ENCODE data around the gene RPS6KA6. TPM values are rescaled to one million over a fixed set of nuclear protein-coding genes. Genes with fewer than 3 reads are reported as not detected.
"Not testable (repeated sequence)": the region's sequence is repeated elsewhere in the genome, so short reads cannot be mapped to it uniquely, and the experiment has no call there.

The RPS6KA6 gene
- total and polyA plus RNA-seq, 5 donors: 1.4 to 3.6 (median 2.7) TPM

DNA sequence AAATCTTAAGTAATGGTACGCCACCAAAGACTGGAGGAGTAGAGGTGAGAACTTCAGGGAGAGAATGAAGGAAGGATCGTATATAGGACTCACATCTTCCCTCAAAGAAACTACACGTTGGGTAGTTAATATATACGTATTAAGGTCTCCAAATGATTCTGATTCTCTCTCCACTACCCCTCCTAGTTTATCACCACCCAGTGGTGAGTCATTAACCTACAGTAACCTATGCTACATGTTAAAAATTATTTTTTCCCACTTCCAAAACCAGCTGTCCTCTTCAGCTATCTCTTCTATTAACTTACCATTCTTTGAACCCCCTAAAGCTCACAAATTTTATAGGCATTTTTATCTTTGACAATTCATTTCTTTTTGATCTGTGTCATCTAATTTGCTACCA lies 69.7 kb downstream of the RPS6KA6 start:
- Histone ChIP-seq H3K27me3 (ENCODE audit: control insufficient read depth, insufficient read depth) (no peaks in the 10 kb centered on the region), H3K4me1 (ENCODE audit: control insufficient read depth, insufficient read depth, low read length) (no peaks in the 10 kb centered on the region), H3K27ac (ENCODE audit: low read length) (no peak overlapping the region), H3K9me3 (ENCODE audit: control insufficient read depth, low read length) (no peaks in the 10 kb centered on the region), H3K4me3 (ENCODE audit: low read length) (no peak overlapping the region)
- intact Hi-C loops (cut with DNase I): no loop called here
- no peak for ATAC-seq
- 91% methylated on average over 4 of the region's 4 CpGs for WGBS
- DNase-seq: no peak

DNA sequence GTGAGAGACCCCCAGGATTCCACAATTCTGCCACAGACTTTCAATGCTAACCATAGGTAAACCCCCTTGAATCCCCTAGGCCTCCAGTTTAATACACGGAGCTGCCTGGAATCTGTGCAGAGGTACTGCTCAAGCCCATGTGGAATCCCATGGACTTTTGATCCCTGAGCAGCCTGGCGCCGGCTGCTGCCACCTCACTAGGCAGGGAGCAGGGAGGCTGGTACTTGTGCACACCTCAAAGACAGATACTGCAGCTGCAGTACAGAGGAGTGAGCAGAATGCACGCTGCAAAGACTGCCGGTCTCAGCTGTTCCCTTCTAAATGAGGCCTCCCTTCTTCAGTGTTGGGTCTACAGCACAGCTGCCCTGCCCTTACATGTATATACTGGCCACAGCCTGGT lies 79.4 kb downstream of the RPS6KA6 start:
- DNase-seq (peak in 1 of 3 donors; percentile 16), ATAC-seq (no peak)
- Histone ChIP-seq H3K27ac (ENCODE audit: low read length) (no peak overlapping the region), H3K4me1 (ENCODE audit: control insufficient read depth, insufficient read depth, low read length) (no peaks in the 10 kb centered on the region), H3K27me3 (ENCODE audit: control insufficient read depth, insufficient read depth) (no peaks in the 10 kb centered on the region), H3K4me3 (ENCODE audit: low read length) (no peak overlapping the region), H3K9me3 (ENCODE audit: control insufficient read depth, low read length) (no peaks in the 10 kb centered on the region)
- intact Hi-C loops (cut with DNase I): no loop called here
- WGBS: 95% methylated on average over 5 of the region's 5 CpGs

DNA sequence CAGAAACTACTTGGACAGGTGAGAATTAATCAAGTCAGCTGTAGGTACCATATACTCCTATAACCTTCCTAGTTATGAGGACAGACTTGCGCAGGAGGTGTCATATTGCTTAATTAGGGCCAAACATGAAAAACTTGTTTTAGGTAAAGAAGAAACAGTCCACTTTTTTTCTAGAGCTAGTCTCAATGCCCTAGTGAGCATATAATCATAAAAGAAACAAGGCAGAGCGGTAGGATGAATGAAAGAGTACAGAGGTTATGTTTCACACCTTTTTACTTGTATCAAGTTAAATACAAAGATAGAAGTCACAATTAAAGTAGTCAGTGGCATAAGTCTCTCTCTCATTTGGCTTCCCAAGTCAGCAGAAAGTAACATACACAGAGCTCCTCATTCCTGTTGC lies 88.9 kb downstream of the RPS6KA6 start:
- H3K4me1 ChIP-seq (ENCODE audit: control insufficient read depth, insufficient read depth, low read length): no peaks in the 10 kb centered on the region
- no peaks in the 10 kb centered on the region for H3K27me3 ChIP-seq (ENCODE audit: control insufficient read depth, insufficient read depth)
- ATAC-seq (no peak), DNase-seq (no peak)
- 89% methylated on average over 2 of the region's 2 CpGs for WGBS
- intact Hi-C loops (cut with DNase I): no loop called here
- H3K9me3 ChIP-seq (ENCODE audit: control insufficient read depth, low read length): no peaks in the 10 kb centered on the region
- no peak overlapping the region for H3K4me3 ChIP-seq (ENCODE audit: low read length)
- no peak overlapping the region for H3K27ac ChIP-seq (ENCODE audit: low read length)

DNA sequence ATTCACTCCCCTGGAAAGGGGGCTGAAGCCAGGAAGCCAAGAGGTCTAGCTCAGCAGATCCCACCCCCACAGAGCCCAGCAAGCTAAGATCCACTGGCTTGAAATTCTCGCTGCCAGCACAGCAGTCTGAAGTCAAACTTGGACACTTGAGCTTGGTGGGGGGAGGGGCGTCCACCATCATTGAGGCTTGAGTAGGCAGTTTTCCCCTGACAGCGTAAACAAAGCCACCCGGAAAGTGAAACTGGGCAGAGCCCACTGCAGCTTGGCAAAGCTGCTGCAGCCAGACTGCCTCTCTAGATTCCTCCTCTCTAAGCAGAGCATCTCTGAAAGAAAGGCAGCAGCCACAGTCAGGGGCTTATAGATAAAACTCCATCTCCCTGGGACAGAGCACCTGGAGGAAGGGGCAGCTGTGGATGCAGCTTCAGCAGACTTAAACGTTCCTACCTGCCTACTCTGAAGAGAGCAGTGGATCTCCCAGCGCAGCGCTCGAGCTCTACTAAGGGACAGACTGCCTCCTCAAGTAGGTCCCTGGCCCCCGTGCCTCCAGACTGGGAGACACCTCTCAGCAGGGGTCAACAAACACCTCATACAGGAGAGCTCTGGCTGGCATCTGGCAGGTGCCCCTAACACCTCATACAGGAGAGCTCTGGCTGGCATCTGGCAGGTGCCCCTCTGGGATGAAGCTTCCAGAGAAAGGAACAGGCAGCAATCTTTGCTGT lies 108.4 kb downstream of the RPS6KA6 start:
- H3K4me1 ChIP-seq (ENCODE audit: control insufficient read depth, insufficient read depth, low read length); H3K9me3 ChIP-seq (ENCODE audit: control insufficient read depth, low read length); H3K4me3 ChIP-seq (ENCODE audit: low read length); H3K27me3 ChIP-seq (ENCODE audit: control insufficient read depth, insufficient read depth); intact Hi-C loops (cut with DNase I); H3K27ac ChIP-seq (ENCODE audit: low read length); ATAC-seq: not testable (repeated sequence)
- 60% methylated on average over 9 of the region's 9 CpGs for WGBS
- peak in 2 of 3 donors; percentile 24 to 33 for DNase-seq

DNA sequence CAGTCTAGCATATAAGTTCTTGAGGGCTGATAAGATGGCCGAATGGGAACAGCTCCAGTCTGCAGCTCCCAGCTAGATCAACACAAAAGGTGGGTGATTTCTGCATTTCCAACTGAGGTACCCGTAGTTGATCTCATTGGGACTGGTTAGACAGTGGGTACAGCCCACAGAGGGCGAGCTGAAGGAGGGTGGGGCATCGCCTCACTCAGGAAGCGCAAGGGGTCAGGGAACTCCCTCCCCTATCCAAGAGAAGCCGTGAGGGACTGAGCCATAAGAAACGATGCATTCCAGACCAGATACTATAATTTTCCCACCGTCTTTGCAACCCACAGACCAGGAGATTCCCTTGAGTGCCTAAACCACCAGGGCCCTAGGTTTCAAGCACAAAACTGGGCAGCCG lies 109.0 kb downstream of the RPS6KA6 start:
- no peaks in the 10 kb centered on the region for H3K27me3 ChIP-seq (ENCODE audit: control insufficient read depth, insufficient read depth)
- ATAC-seq (no peak), DNase-seq (no peak)
- no peak overlapping the region for H3K4me3 ChIP-seq (ENCODE audit: low read length)
- intact Hi-C loops (cut with DNase I): no loop called here
- H3K27ac ChIP-seq (ENCODE audit: low read length): no peak overlapping the region
- H3K9me3 ChIP-seq (ENCODE audit: control insufficient read depth, low read length): no peaks in the 10 kb centered on the region
- H3K4me1 ChIP-seq (ENCODE audit: control insufficient read depth, insufficient read depth, low read length): no peaks in the 10 kb centered on the region
- WGBS: 69% methylated on average over 9 of the region's 9 CpGs

DNA sequence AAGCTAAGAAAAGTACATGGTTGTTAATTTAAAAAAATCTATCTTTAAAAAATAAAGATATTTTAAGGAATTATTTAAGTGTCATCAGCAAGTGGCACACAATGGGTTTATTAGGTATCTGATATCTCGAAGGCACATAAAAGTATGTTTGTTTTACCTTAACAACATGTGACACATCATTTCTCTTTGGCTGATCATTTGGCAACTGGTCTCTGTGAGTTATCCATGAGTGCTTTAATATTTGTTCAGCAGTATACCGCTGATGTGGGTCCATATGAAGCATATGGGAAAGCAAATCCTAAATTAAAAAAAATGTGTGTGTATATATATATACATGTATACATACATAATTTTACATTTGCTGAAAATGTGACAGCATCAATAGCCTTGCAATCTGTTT lies 123.2 kb downstream of the RPS6KA6 start:
- no peak for ATAC-seq
- Histone ChIP-seq H3K4me3 (ENCODE audit: low read length) (no peak overlapping the region), H3K27ac (ENCODE audit: low read length) (no peak overlapping the region), H3K9me3 (ENCODE audit: control insufficient read depth, low read length) (no peaks in the 10 kb centered on the region), H3K4me1 (ENCODE audit: control insufficient read depth, insufficient read depth, low read length) (no peaks in the 10 kb centered on the region), H3K27me3 (ENCODE audit: control insufficient read depth, insufficient read depth) (no peaks in the 10 kb centered on the region)
- 98% methylated on average over 2 of the region's 2 CpGs for WGBS
- no peak for DNase-seq
- intact Hi-C loops (cut with DNase I): no loop called here

DNA sequence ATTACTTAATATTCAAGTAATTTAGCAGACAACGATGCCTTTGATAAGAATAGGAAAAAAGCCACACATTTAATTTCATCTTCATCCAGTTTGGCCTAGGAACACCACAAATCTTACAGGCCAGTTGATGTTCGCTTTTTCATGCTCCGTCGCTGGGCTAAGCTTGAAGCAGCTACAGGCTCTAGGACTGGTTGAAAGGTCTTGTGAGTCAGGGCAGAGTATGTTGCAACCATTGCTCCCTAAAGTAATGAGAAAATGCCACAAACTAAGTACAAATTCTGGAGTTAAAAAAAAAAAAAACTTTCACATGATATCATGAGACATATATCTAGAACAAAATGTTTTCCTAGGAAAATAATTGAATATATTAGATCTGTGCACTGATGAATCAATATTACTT lies 123.8 kb downstream of the RPS6KA6 start:
- H3K27me3 ChIP-seq (ENCODE audit: control insufficient read depth, insufficient read depth): no peaks in the 10 kb centered on the region
- ATAC-seq: no peak
- no peak overlapping the region for H3K27ac ChIP-seq (ENCODE audit: low read length)
- 83% methylated on average over 4 of the region's 4 CpGs for WGBS
- no peak overlapping the region for H3K4me3 ChIP-seq (ENCODE audit: low read length)
- H3K9me3 ChIP-seq (ENCODE audit: control insufficient read depth, low read length): no peaks in the 10 kb centered on the region
- intact Hi-C loops (cut with DNase I): no loop called here
- no peaks in the 10 kb centered on the region for H3K4me1 ChIP-seq (ENCODE audit: control insufficient read depth, insufficient read depth, low read length)
- DNase-seq: no peak

DNA sequence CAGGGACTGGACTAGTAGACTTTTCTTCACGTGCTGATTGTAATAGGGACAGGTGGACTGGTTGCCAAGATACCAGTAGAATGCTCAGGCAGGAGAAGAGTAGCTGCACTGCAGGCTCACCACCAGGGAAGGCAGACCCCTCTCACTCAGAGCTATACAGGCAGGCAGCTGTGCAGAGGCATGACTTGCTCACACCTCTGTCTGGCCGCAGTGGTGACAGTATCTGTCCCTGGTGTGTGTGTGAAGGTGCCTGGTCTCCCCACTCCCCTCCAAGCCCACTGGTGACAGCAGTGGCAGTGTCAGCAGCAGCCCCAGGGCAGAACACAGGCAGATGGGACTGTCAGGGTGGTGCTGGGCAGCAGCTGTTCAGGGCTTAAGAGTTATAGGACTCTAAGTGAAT lies 140.7 kb downstream of the RPS6KA6 start:
- H3K4me1 ChIP-seq (ENCODE audit: control insufficient read depth, insufficient read depth, low read length): no peaks in the 10 kb centered on the region
- H3K27ac ChIP-seq (ENCODE audit: low read length): no peak overlapping the region
- no peak overlapping the region for H3K4me3 ChIP-seq (ENCODE audit: low read length)
- 62% methylated on average over 2 of the region's 2 CpGs for WGBS
- DNase-seq: peak in 1 of 3 donors; percentile 16
- H3K9me3 ChIP-seq (ENCODE audit: control insufficient read depth, low read length): no peaks in the 10 kb centered on the region
- no peak for ATAC-seq
- intact Hi-C loops (cut with DNase I): no loop called here
- H3K27me3 ChIP-seq (ENCODE audit: control insufficient read depth, insufficient read depth): no peaks in the 10 kb centered on the region

DNA sequence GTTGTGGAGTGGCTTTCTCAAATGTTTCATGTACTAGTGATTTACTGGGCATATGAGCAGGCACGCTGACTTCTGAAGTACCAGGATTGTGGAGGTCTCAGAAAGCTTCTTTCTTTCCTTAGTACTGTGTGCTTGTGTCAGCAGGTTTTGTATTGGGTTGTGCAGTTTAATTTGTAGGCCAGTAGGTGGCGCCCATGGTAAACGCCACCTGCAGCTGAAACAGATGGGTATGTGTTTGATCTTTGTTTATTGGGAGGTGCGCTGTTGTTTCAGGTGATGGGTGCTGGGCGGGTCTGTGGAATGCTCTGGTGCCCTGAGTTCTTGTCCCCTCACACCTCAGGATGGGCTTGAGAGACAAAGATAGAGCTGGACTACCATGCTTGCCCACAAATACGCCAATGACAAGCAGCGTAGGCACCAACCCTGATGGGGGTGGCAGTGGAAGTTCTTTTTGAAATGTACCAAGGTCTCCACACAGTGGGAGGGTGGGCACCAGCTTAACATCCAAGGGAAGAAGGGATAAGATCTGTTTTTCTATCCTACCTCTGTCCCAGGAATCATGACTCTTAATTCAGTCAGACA lies 141.5 kb downstream of the RPS6KA6 start:
- Histone ChIP-seq H3K9me3 (ENCODE audit: control insufficient read depth, low read length) (no peaks in the 10 kb centered on the region), H3K4me1 (ENCODE audit: control insufficient read depth, insufficient read depth, low read length) (no peaks in the 10 kb centered on the region), H3K27ac (ENCODE audit: low read length) (no peak overlapping the region), H3K4me3 (ENCODE audit: low read length) (no peak overlapping the region), H3K27me3 (ENCODE audit: control insufficient read depth, insufficient read depth) (no peaks in the 10 kb centered on the region)
- 30% methylated on average over 7 of the region's 7 CpGs for WGBS
- intact Hi-C loops (cut with DNase I): no loop called here
- ATAC-seq (peak in 1 of 2 donors; percentile 31), DNase-seq (no peak)

DNA sequence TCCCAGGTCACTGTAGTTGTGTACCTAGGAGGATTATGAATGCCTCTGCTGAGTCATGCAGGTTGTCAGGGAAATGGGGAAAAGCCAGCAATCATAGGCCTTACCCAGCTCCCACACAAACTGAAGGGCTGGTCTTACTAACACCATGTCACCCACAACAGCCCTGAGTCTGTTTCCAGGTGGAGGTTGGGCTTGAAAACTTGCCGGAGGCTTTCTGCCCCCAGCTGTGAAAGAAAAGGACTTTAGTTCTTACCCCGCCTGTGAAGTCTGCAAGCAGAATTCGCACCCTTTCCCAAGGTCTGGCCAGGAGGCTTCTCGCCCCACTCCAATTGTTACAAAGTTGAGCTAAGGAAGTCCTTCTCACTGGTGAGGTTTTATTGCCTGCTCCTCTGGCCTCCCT lies 143.9 kb downstream of the RPS6KA6 start:
- WGBS: 72% methylated on average over 4 of the region's 4 CpGs
- H3K4me3 ChIP-seq (ENCODE audit: low read length): no peak overlapping the region
- intact Hi-C loops (cut with DNase I): no loop called here
- H3K4me1 ChIP-seq (ENCODE audit: control insufficient read depth, insufficient read depth, low read length): no peaks in the 10 kb centered on the region
- no peaks in the 10 kb centered on the region for H3K9me3 ChIP-seq (ENCODE audit: control insufficient read depth, low read length)
- no peaks in the 10 kb centered on the region for H3K27me3 ChIP-seq (ENCODE audit: control insufficient read depth, insufficient read depth)
- ATAC-seq: no peak
- no peak for DNase-seq
- H3K27ac ChIP-seq (ENCODE audit: low read length): no peak overlapping the region
